ENCODE results near the gene USP11. TPM values are rescaled to one million over a fixed set of nuclear protein-coding genes. Genes with fewer than 3 reads are reported as not detected.

The USP11 gene
- total and polyA plus RNA-seq, 2 of the 8 experiments (the other 6 are each of a cell fraction or from before 2014, with no cell fraction given) = 40.9 to 84.0 TPM

DNA sequence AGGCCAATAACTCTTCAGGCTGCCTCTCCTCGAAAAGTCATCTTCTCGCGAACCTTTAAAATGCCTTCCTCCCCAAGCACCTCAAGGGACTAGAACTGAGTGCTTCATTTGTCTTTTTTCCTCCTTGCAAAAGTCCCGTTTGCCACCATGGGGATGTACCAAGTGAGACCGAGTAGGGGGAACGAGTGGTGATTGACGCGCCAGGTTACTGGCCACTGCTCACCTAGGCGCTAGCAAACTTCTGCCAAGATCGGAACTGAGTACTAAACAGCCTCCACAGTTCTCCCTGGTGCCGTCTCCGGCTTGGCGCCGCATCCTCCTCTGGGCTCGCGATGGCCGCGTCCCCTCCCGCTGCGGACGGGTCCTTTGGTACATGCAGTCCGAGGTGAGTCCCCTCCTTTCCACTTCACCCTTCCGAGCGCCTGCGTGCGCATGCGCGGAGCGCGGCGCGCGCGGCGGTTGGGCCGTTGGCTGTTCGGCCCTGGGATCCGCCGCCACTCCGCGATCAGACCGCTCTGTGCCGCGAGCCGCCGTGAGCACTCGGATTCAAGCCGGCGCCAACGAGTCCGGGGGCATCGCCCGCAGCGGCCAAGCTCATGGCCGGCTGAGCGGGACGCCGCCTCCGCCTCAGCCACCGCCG, 14.4 kb upstream of the USP11 start, which contains the start of gene CDK16 (continued):
- TF ChIP-seq HDAC2 (IDR thresholded peaks at IDR 0.05; ENCODE audit: borderline replicate concordance in 1 of 2, low read depth in 2 of 2, low read length in 2 of 2) = no peak
- no peak for TF ChIP-seq E2F6 (IDR thresholded peaks at IDR 0.05)
- no peak for TF ChIP-seq SIX5 (IDR thresholded peaks at IDR 0.05; ENCODE audit: low read depth, low read length)
- TF ChIP-seq TAF7 (optimal IDR thresholded peaks at IDR 0.05; ENCODE audit: borderline replicate concordance, low read depth, low read length) = peak; percentile 25
- TF ChIP-seq POU5F1 (IDR thresholded peaks at IDR 0.05; ENCODE audit: low read depth, low read length) = no peak
- TF ChIP-seq HDAC6 (IDR thresholded peaks at IDR 0.05; ENCODE audit: low read depth, low read length) = no peak
- no peak for TF ChIP-seq CREB1 (IDR thresholded peaks at IDR 0.05)
- TF ChIP-seq RNF2 (IDR thresholded peaks at IDR 0.05; ENCODE audit: borderline replicate concordance, low read depth, low read length, missing control alignments, poor library complexity, severe bottlenecking) = no peak
- TF ChIP-seq BACH1 (IDR thresholded peaks at IDR 0.05; ENCODE audit: low read length) = no peak
- TF ChIP-seq NRF1 (IDR thresholded peaks at IDR 0.05; ENCODE audit: low read depth, low read length) = peak; percentile 69
- no peak for TF ChIP-seq MAFK (IDR thresholded peaks at IDR 0.05; ENCODE audit: low read depth, low read length)
- TF ChIP-seq JUND (IDR thresholded peaks at IDR 0.05; ENCODE audit: low read length) = peak; percentile 90
- no peak for TF ChIP-seq NANOG (IDR thresholded peaks at IDR 0.05; ENCODE audit: insufficient read depth, low read depth, low read length, poor library complexity, severe bottlenecking)
- no peak for TF ChIP-seq CTCF (IDR thresholded peaks at IDR 0.05; ENCODE audit: control extremely low read depth in 1 of 3, insufficient read depth in 1 of 3, low read depth in 1 of 3, low read length in 3 of 3)
- peak; percentile 18; the same call in 1 of the 2 replicates for TF ChIP-seq TBP (IDR thresholded peaks at IDR 0.05; ENCODE audit: low read depth, low read length)
- TF ChIP-seq GABPA (IDR thresholded peaks at IDR 0.05; ENCODE audit: borderline replicate concordance, insufficient read depth, low read length) = no peak
- TF ChIP-seq EP300 (IDR thresholded peaks at IDR 0.05; ENCODE audit: borderline replicate concordance in 1 of 2, low read depth in 2 of 2, low read length in 2 of 2) = peak in 1 of 2 experiments; percentile 93; a peak in 2 of 3 replicates
- TF ChIP-seq, protein P1, sequence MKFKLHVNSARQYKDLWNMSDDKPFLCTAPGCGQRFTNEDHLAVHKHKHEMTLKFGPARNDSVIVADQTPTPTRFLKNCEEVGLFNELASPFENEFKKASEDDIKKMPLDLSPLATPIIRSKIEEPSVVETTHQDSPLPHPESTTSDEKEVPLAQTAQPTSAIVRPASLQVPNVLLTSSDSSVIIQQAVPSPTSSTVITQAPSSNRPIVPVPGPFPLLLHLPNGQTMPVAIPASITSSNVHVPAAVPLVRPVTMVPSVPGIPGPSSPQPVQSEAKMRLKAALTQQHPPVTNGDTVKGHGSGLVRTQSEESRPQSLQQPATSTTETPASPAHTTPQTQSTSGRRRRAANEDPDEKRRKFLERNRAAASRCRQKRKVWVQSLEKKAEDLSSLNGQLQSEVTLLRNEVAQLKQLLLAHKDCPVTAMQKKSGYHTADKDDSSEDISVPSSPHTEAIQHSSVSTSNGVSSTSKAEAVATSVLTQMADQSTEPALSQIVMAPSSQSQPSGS (IDR thresholded peaks at IDR 0.05; ENCODE audit: low read length) = no peak
- TF ChIP-seq ASH2L (IDR thresholded peaks at IDR 0.05; ENCODE audit: low read length) = peak; percentile 16

Measured in H1 (cell line).